ENCODE results near the gene MT1A. TPM values are rescaled to one million over a fixed set of nuclear protein-coding genes. Genes with fewer than 3 reads are reported as not detected.

Gene MT1A
- total RNA-seq, 4 donors from 2014 or later, result 9.9 to 171 (median 25.5) TPM; not detected in 1

DNA sequence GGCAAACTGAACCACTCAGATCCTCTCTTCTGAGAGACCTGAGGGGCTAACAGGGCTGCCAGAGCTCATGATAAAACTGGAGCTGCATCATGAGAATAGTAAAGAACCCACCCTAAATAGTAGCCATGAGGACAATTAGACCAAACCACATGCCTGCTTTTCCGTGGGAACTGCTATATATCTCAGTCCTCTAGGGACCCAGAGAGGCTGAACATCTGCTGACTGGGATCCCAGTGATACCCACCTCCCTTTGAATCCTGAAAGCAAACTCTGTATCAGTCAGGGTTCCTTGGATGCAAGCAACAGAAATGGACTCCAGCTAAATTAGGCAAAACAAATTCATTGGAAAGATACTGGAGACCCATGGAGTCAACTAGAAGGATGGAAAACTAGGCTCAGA is 50.3 kb downstream of the MT1A start:
- Histone ChIP-seq H3K4me1 (peaks cover 0 to 17% (median 6%) of the 10 kb centered on the region in 3 donors), H3K4me3 (no peak overlapping the region), H3K9me3 (no peaks in the 10 kb centered on the region), H3K36me3 (no peaks in the 10 kb centered on the region), H3K27me3 (no peaks in the 10 kb centered on the region), H3K27ac (no peak overlapping the region)
- 40% methylated on average over 1 of the region's 1 CpG for WGBS, 2 donors (ENCODE audit: low coverage in 1 of 2)
- no peak for ATAC-seq
- TF ChIP-seq POLR2AphosphoS5 (IDR thresholded peaks at IDR 0.05), result no peak
- TF ChIP-seq, protein P1, sequence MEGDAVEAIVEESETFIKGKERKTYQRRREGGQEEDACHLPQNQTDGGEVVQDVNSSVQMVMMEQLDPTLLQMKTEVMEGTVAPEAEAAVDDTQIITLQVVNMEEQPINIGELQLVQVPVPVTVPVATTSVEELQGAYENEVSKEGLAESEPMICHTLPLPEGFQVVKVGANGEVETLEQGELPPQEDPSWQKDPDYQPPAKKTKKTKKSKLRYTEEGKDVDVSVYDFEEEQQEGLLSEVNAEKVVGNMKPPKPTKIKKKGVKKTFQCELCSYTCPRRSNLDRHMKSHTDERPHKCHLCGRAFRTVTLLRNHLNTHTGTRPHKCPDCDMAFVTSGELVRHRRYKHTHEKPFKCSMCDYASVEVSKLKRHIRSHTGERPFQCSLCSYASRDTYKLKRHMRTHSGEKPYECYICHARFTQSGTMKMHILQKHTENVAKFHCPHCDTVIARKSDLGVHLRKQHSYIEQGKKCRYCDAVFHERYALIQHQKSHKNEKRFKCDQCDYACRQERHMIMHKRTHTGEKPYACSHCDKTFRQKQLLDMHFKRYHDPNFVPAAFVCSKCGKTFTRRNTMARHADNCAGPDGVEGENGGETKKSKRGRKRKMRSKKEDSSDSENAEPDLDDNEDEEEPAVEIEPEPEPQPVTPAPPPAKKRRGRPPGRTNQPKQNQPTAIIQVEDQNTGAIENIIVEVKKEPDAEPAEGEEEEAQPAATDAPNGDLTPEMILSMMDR (IDR thresholded peaks at IDR 0.05), result no peak
- TF ChIP-seq EP300 (IDR thresholded peaks at IDR 0.05), result no peak
- no peak for TF ChIP-seq POLR2A (IDR thresholded peaks at IDR 0.05)

DNA sequence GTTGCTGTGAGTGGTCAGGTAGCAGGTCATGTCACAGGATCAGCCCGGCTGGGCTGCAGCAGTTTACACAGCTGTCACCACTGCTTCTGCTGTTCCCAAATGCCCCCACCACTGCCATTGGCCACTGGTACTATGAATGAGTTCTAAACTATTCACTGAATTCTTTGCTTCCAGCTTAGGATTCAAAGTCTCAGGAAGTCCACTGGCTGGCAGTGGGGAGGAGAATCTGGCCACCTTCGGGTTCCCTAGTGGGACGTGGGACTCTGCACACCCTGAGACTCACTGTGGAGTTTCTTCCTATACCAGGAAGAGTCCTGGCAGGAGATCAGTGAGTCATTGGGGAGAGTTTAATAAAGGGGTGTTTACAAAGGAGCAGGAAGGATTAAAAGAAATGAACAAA is 50.7 kb downstream of the MT1A start:
- H3K27ac ChIP-seq, result no peak overlapping the region
- peaks cover 0 to 13% (median 6%) of the 10 kb centered on the region in 3 donors for H3K4me1 ChIP-seq
- H3K36me3 ChIP-seq, result no peaks in the 10 kb centered on the region
- ATAC-seq, result no peak
- no peaks in the 10 kb centered on the region for H3K9me3 ChIP-seq
- no peaks in the 10 kb centered on the region for H3K27me3 ChIP-seq
- TF ChIP-seq, protein P1 (IDR thresholded peaks at IDR 0.05), result no peak
- no peak for TF ChIP-seq POLR2A (IDR thresholded peaks at IDR 0.05)
- TF ChIP-seq POLR2AphosphoS5 (IDR thresholded peaks at IDR 0.05), result no peak
- TF ChIP-seq EP300 (IDR thresholded peaks at IDR 0.05), result no peak
- no peak overlapping the region for H3K4me3 ChIP-seq
- 79 to 100% methylated on average over 1 to 3 of the region's 3 CpGs for whole genome bisulfite sequencing, 2 donors (ENCODE audit: low coverage in 1 of 2)

Other genes with a start within 250 kb of the MT1A start
- 100 to 1,000 TPM; 172 to 216 (median 194) TPM for gene AMFR, start 213.1 kb upstream of the MT1A start, total RNA-seq
- 10 to 100 TPM; 43.0 to 72.6 (median 55.6) TPM for gene NUDT21, start 187.3 kb upstream of the MT1A start, total RNA-seq
- 10 to 100 TPM; 40.6 to 55.1 (median 50.4) TPM for gene OGFOD1, start 187.1 kb upstream of the MT1A start, total RNA-seq
- gene BBS2, start 118.6 kb upstream of the MT1A start, total RNA-seq, result 10 to 100 TPM; 29.4 to 51.2 (median 45.5) TPM
- not detected for gene MT4, start 73.6 kb upstream of the MT1A start, total RNA-seq
- gene MT3, start 49.1 kb upstream of the MT1A start, total RNA-seq, result 1 to 10 TPM in 2 of 4 donors, not detected in 2; 2.0 to 3.6 TPM
- gene MT2A, start 30.1 kb upstream of the MT1A start, total RNA-seq, result 100 to 1,000 TPM in 2 of 4 donors, 10 to 100 TPM in 2; 27.2 to 216 (median 119) TPM
- 100 to 1,000 TPM; 101 to 194 (median 144) TPM for gene MT1E, start 12.9 kb upstream of the MT1A start, total RNA-seq
- gene MT1M, start 6.0 kb upstream of the MT1A start, total RNA-seq, result 10 to 100 TPM in 2 of 4 donors, 1 to 10 TPM in 2; 2.6 to 36.9 (median 6.9) TPM
- not detected for gene MT1B, start 13.2 kb downstream of the MT1A start, total RNA-seq
- 1 to 10 TPM in 2 of 4 donors, not detected in 2; 1.7 to 4.6 TPM for gene MT1F, start 19.3 kb downstream of the MT1A start, total RNA-seq
- 10 to 100 TPM in 3 of 4 donors, not detected in 1; 16.0 to 40.0 (median 21.6) TPM for gene MT1G, start 29.4 kb downstream of the MT1A start, total RNA-seq
- not detected for gene MT1H, start 31.1 kb downstream of the MT1A start, total RNA-seq
- 100 to 1,000 TPM; 265 to 685 (median 330) TPM for gene MT1X, start 43.8 kb downstream of the MT1A start, total RNA-seq
- gene NUP93, start 91.5 kb downstream of the MT1A start, total RNA-seq, result 10 to 100 TPM; 37.6 to 39.3 (median 38.9) TPM
- gene SLC12A3, start 226.5 kb downstream of the MT1A start, total RNA-seq, result not detected